ENCODE measurements around the gene DVL1. TPM values are rescaled to one million over a fixed set of nuclear protein-coding genes. Genes with fewer than 3 reads are reported as not detected.

Gene DVL1
- total RNA-seq, 1 experiment from 2014 or later = 91.4 TPM

- TF ChIP-seq STAT6 (CRISPR knock-in tag; conservative IDR thresholded peaks at IDR 0.05; ENCODE audit: low read depth) (0 out of 2 replicates have a peak, but pooled peaks have one; percentile 52), EMX1 (CRISPR knock-in tag; IDR thresholded peaks at IDR 0.05) (no peak), USF2 (CRISPR knock-in tag; IDR thresholded peaks at IDR 0.05) (peak; percentile 31; the same call in 1 of the 2 replicates), MYBL2 (CRISPR knock-in tag; IDR thresholded peaks at IDR 0.05) (peak; percentile 5; the same call in 1 of the 2 replicates), FOXK1 (CRISPR knock-in tag; IDR thresholded peaks at IDR 0.05) (peak; percentile 76), ZNF138 (CRISPR knock-in tag; conservative IDR thresholded peaks at IDR 0.05) (no peak), ELF4 (CRISPR knock-in tag; IDR thresholded peaks at IDR 0.05; ENCODE audit: low read depth) (no peak), JAZF1 (CRISPR knock-in tag; IDR thresholded peaks at IDR 0.05) (no peak), IRF1 (CRISPR knock-in tag; IDR thresholded peaks at IDR 0.05) (no peak), CREM (CRISPR knock-in tag; IDR thresholded peaks at IDR 0.05) (no peak), E2F5 (CRISPR knock-in tag; IDR thresholded peaks at IDR 0.05) (peak; percentile 52; the same call in 1 of the 2 replicates), ESRRA (CRISPR knock-in tag; IDR thresholded peaks at IDR 0.05; ENCODE audit: borderline replicate concordance) (peak; percentile 79; the same call in 1 of the 2 replicates), ETV6 (CRISPR knock-in tag; IDR thresholded peaks at IDR 0.05) (peak; percentile 18; the same call in 1 of the 2 replicates), ZMAT4 (CRISPR knock-in tag; IDR thresholded peaks at IDR 0.05) (no peak), E2F1 (CRISPR knock-in tag; IDR thresholded peaks at IDR 0.05) (no peak), RELA (CRISPR knock-in tag; IDR thresholded peaks at IDR 0.05; ENCODE audit: borderline replicate concordance) (no peak), ZNF671 (CRISPR knock-in tag; IDR thresholded peaks at IDR 0.05) (no peak), NR3C1 (CRISPR knock-in tag; conservative IDR thresholded peaks at IDR 0.05; ENCODE audit: low read depth) (0 out of 2 replicates have a peak, but pooled peaks have one; percentile 46), SOX15 (CRISPR knock-in tag; IDR thresholded peaks at IDR 0.05) (no peak), SP1 (CRISPR knock-in tag; conservative IDR thresholded peaks at IDR 0.05) (peak; percentile 68), NFE2L1 (CRISPR knock-in tag; IDR thresholded peaks at IDR 0.05) (no peak), SMAD4 (CRISPR knock-in tag; IDR thresholded peaks at IDR 0.05) (no peak), ZNF416 (CRISPR knock-in tag; IDR thresholded peaks at IDR 0.05) (no peak), E2F4 (CRISPR knock-in tag; IDR thresholded peaks at IDR 0.05; ENCODE audit: borderline replicate concordance, low read depth) (no peak), CDX4 (CRISPR knock-in tag; IDR thresholded peaks at IDR 0.05; ENCODE audit: borderline replicate concordance) (no peak), ATF6 (CRISPR knock-in tag; IDR thresholded peaks at IDR 0.05) (no peak)
Measured at GRCh38 chr1:1307923-1308755, 41.1 kb downstream of the DVL1 start, which contains the start of the genes ACAP3 and PUSL1 (continued).

Measured in WTC11 (cell line).